Measurements from ENCODE around the gene PROC.
"Not testable (repeated sequence)": the region's sequence is repeated elsewhere in the genome, so short reads cannot be mapped to it uniquely, and the experiment has no call there.

PROC gene

GRCh38 chr2:127407661-127408003 is 10.6 kb upstream of the PROC start:
- DNase-seq (ENCODE audit: low spot score), result no peak
- TF ChIP-seq CTCF (IDR thresholded peaks at IDR 0.05; ENCODE audit: borderline replicate concordance, control extremely low read depth, extremely low read depth, insufficient read depth, missing control alignments), result no peak
- in situ Hi-C loops (cut with MboI; ENCODE audit: low sequenced_read_pairs, unreplicated experiment), result no loop called here

- peak; percentile 86 for DNase-seq (ENCODE audit: low spot score)
- in situ Hi-C loops (cut with MboI; ENCODE audit: low sequenced_read_pairs, unreplicated experiment), result no loop called here
- no peak for TF ChIP-seq CTCF (IDR thresholded peaks at IDR 0.05; ENCODE audit: borderline replicate concordance, control extremely low read depth, extremely low read depth, insufficient read depth, missing control alignments)
These were observed 10.0 kb upstream of the PROC start for GRCh38 chr2:127408004-127408806.

- peak; percentile 18 for DNase-seq (ENCODE audit: low spot score)
- TF ChIP-seq CTCF (IDR thresholded peaks at IDR 0.05; ENCODE audit: borderline replicate concordance, control extremely low read depth, extremely low read depth, insufficient read depth, missing control alignments), result no peak
- in situ Hi-C loops (cut with MboI; ENCODE audit: low sequenced_read_pairs, unreplicated experiment), result no loop called here
These were observed 9.5 kb upstream of the PROC start for GRCh38 chr2:127408807-127409099.

- in situ Hi-C loops (cut with MboI; ENCODE audit: low sequenced_read_pairs, unreplicated experiment); DNase-seq (ENCODE audit: low spot score): not testable (repeated sequence)
These were observed 8.5 kb upstream of the PROC start for GRCh38 chr2:127409716-127410115.

- no peak for TF ChIP-seq CTCF (IDR thresholded peaks at IDR 0.05; ENCODE audit: borderline replicate concordance, control extremely low read depth, extremely low read depth, insufficient read depth, missing control alignments)
- in situ Hi-C loops (cut with MboI; ENCODE audit: low sequenced_read_pairs, unreplicated experiment), result no loop called here
- peak; percentile 61 for DNase-seq (ENCODE audit: low spot score)
These were observed 7.2 kb upstream of the PROC start for GRCh38 chr2:127410871-127411652.

- in situ Hi-C loops (cut with MboI; ENCODE audit: low sequenced_read_pairs, unreplicated experiment), result no loop called here
- no peak for TF ChIP-seq CTCF (IDR thresholded peaks at IDR 0.05; ENCODE audit: borderline replicate concordance, control extremely low read depth, extremely low read depth, insufficient read depth, missing control alignments)
- DNase-seq (ENCODE audit: low spot score), result peak; percentile 7
These were observed 6.4 kb upstream of the PROC start for GRCh38 chr2:127411653-127412369.

- in situ Hi-C loops (cut with MboI; ENCODE audit: low sequenced_read_pairs, unreplicated experiment), result no loop called here
- no peak for DNase-seq (ENCODE audit: low spot score)
- TF ChIP-seq CTCF (IDR thresholded peaks at IDR 0.05; ENCODE audit: borderline replicate concordance, control extremely low read depth, extremely low read depth, insufficient read depth, missing control alignments), result no peak
These were observed 5.0 kb upstream of the PROC start for GRCh38 chr2:127413200-127413599.

Data from GM13976 (cell line).